GM18499 (cell line): ENCODE measurements around the gene PDE4DIP.
"Not testable (repeated sequence)": the region's sequence is repeated elsewhere in the genome, so short reads cannot be mapped to it uniquely, and the experiment has no call there.

Experiments used
- ATAC-seq: cut with Tn5 transposase; IDR thresholded peaks from one replicate; pipeline ENCODE4 v1.9.1; 2021; ENCODE audit warnings: moderate number of reproducible peaks; ENCODE audit not compliant: insufficient read depth, unreplicated experiment

The PDE4DIP gene

GRCh38 chr1:148868924-148869633 lies 24.9 kb downstream of the PDE4DIP start:
- ATAC-seq: not testable (repeated sequence)

GRCh38 chr1:148869634-148869961 lies 25.4 kb downstream of the PDE4DIP start:
- not testable (repeated sequence) for ATAC-seq

GRCh38 chr1:148874408-148875388 lies 30.5 kb downstream of the PDE4DIP start:
- not testable (repeated sequence) for ATAC-seq

- not testable (repeated sequence) for ATAC-seq
These were observed 35.7 kb downstream of the PDE4DIP start for GRCh38 chr1:148879812-148880416.

GRCh38 chr1:148881261-148881660 lies 37.0 kb downstream of the PDE4DIP start:
- not testable (repeated sequence) for ATAC-seq

- not testable (repeated sequence) for ATAC-seq
These were observed 41.0 kb downstream of the PDE4DIP start for GRCh38 chr1:148885219-148885618.

GRCh38 chr1:148886293-148886692 lies 42.1 kb downstream of the PDE4DIP start:
- ATAC-seq: not testable (repeated sequence)

- ATAC-seq: not testable (repeated sequence)
These were observed 44.4 kb downstream of the PDE4DIP start for GRCh38 chr1:148888597-148888996.

GRCh38 chr1:148889267-148890074 lies 45.2 kb downstream of the PDE4DIP start:
- ATAC-seq: not testable (repeated sequence)

GRCh38 chr1:148890075-148890568 lies 45.9 kb downstream of the PDE4DIP start:
- not testable (repeated sequence) for ATAC-seq

GRCh38 chr1:148894360-148895352 lies 50.4 kb downstream of the PDE4DIP start:
- not testable (repeated sequence) for ATAC-seq

GRCh38 chr1:148900026-148900425 lies 55.8 kb downstream of the PDE4DIP start:
- ATAC-seq: not testable (repeated sequence)

GRCh38 chr1:148900691-148901090 lies 56.5 kb downstream of the PDE4DIP start:
- not testable (repeated sequence) for ATAC-seq

- ATAC-seq: not testable (repeated sequence)
These were observed 57.1 kb downstream of the PDE4DIP start for GRCh38 chr1:148901150-148901952.

- ATAC-seq: not testable (repeated sequence)
These were observed 57.7 kb downstream of the PDE4DIP start for GRCh38 chr1:148901953-148902341.

- not testable (repeated sequence) for ATAC-seq
These were observed 65.1 kb downstream of the PDE4DIP start for GRCh38 chr1:148909219-148909826.

- not testable (repeated sequence) for ATAC-seq
These were observed 67.2 kb downstream of the PDE4DIP start for GRCh38 chr1:148911303-148911928.
